ENCODE results near the gene TOR1AIP1. TPM values are rescaled to one million over a fixed set of nuclear protein-coding genes. Genes with fewer than 3 reads are reported as not detected.

The TOR1AIP1 gene
- total RNA-seq, 3 donors from 2014 or later (not counting 1 experiment from before 2014, with no cell fraction given), result 55.6 to 63.9 (median 59.5) TPM

DNA sequence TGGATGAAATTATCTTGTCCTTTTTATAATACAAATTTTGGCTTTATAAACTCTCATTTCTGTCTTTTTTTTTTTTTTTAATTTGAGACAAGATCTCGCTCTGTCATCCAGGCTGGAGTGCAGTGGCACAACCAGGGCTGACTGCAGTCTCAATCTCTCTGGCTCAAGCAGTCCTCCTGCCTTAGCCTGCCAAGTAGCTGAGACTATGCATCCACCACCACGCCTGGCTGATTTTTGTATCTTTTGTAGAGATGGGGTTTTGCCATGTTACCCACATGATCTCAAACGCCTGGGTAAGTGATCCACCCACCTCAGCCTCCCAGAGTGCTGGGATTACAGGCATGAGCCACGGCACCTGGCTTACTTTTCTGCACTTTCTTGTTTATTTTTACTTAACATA, 7.5 kb downstream of the TOR1AIP1 start:
- Histone ChIP-seq H3K4me3 (ENCODE audit: low read length) (no peak overlapping the region), H3K4me1 (ENCODE audit: control insufficient read depth, insufficient read depth, low read length) (peaks cover 4% of the 10 kb centered on the region), H3K27ac (ENCODE audit: low read length) (no peak overlapping the region), H3K27me3 (ENCODE audit: control insufficient read depth, insufficient read depth, low read length) (no peaks in the 10 kb centered on the region), H3K36me3 (ENCODE audit: control insufficient read depth, insufficient read depth, low read length) (peaks cover 60% of the 10 kb centered on the region), H3K9me3 (ENCODE audit: control insufficient read depth, insufficient read depth, low read length) (no peaks in the 10 kb centered on the region)
- H3K9me3 Mint-ChIP-seq, result no peaks in the 10 kb centered on the region
- ATAC-seq (no peak), DNase-seq (no peak)
- 85% methylated on average over 3 of the region's 4 CpGs for WGBS (ENCODE audit: insufficient coverage)
- H3K36me3 Mint-ChIP-seq, result no peaks in the 10 kb centered on the region
- peaks cover 12 to 14% of the 10 kb centered on the region in 2 donors for H3K4me1 Mint-ChIP-seq
- H3K27ac Mint-ChIP-seq, result peak overlapping the region in 1 of 2 donors; percentile 13
- H3K4me3 Mint-ChIP-seq, result no peak overlapping the region
- no peaks in the 10 kb centered on the region for H3K27me3 Mint-ChIP-seq (ENCODE audit: low read depth in 2 of 2)
- intact Hi-C loops (cut with micrococcal nuclease), result no loop called here
- TF ChIP-seq, protein P1, sequence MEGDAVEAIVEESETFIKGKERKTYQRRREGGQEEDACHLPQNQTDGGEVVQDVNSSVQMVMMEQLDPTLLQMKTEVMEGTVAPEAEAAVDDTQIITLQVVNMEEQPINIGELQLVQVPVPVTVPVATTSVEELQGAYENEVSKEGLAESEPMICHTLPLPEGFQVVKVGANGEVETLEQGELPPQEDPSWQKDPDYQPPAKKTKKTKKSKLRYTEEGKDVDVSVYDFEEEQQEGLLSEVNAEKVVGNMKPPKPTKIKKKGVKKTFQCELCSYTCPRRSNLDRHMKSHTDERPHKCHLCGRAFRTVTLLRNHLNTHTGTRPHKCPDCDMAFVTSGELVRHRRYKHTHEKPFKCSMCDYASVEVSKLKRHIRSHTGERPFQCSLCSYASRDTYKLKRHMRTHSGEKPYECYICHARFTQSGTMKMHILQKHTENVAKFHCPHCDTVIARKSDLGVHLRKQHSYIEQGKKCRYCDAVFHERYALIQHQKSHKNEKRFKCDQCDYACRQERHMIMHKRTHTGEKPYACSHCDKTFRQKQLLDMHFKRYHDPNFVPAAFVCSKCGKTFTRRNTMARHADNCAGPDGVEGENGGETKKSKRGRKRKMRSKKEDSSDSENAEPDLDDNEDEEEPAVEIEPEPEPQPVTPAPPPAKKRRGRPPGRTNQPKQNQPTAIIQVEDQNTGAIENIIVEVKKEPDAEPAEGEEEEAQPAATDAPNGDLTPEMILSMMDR (IDR thresholded peaks at IDR 0.05), result no peak

DNA sequence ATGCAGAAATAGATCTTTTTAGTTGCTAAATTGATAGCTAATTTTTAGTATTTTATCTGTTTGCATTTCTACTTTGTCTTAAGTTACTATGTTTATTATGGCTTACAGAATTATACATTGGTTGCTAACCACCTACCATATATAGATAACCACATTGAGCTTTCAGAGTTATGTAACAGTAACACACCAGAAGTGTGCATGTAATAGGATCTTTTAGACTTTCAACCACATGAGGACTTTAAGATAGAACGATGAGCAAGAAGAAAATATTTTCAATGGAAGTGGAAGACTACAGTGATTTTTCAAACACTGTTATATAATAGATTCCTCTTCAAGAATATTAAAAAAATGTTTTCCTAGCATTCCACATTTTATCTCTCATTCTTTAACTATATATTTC, 28.8 kb downstream of the TOR1AIP1 start:
- no peaks in the 10 kb centered on the region for H3K9me3 Mint-ChIP-seq
- H3K27me3 Mint-ChIP-seq (ENCODE audit: low read depth in 2 of 2), result no peaks in the 10 kb centered on the region
- Histone ChIP-seq H3K9me3 (ENCODE audit: control insufficient read depth, insufficient read depth, low read length) (no peaks in the 10 kb centered on the region), H3K4me1 (ENCODE audit: control insufficient read depth, insufficient read depth, low read length) (no peaks in the 10 kb centered on the region), H3K27me3 (ENCODE audit: control insufficient read depth, insufficient read depth, low read length) (no peaks in the 10 kb centered on the region), H3K27ac (ENCODE audit: low read length) (no peak overlapping the region), H3K4me3 (ENCODE audit: low read length) (no peak overlapping the region), H3K36me3 (ENCODE audit: control insufficient read depth, insufficient read depth, low read length) (peaks cover 67% of the 10 kb centered on the region)
- no peak for DNase-seq
- TF ChIP-seq, protein P1 (IDR thresholded peaks at IDR 0.05), result no peak
- H3K4me1 Mint-ChIP-seq, result peaks cover 15% of the 10 kb centered on the region in 2 donors
- no CpG with 5 or more reads among the region's 1 CpG for WGBS (ENCODE audit: insufficient coverage)
- intact Hi-C loops (cut with micrococcal nuclease), result no loop called here
- H3K27ac Mint-ChIP-seq, result peak overlapping the region; percentile 7 to 41
- peak in 2 of 3 donors; percentile 21 to 47 for ATAC-seq
- no peak overlapping the region for H3K4me3 Mint-ChIP-seq
- H3K36me3 Mint-ChIP-seq, result peaks cover 9% of the 10 kb centered on the region

DNA sequence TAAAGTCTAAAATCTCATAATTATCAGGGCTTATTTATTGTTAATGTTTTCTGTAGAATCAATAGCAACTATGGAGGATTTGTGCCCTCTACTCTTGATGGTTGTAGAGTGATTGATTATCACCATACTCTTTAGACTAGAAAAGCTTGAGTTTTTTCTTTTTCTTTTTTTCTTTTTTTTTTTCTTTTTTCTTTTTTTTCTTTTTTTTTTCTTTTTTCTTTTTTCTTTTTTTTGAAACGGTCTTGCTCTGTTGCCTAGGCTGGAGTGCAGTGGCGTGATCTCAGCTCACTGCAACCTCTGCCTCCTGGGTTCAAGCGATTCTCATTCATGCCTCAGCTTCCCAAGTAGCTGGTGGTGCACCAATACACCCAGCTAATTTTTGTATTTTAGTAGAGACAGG, 29.7 kb downstream of the TOR1AIP1 start:
- H3K36me3 Mint-ChIP-seq, result peaks cover 9% of the 10 kb centered on the region

More for the DNA sequence above, 29.7 kb downstream of the TOR1AIP1 start:
- no peak overlapping the region for H3K27ac ChIP-seq (ENCODE audit: low read length)
- Mint-ChIP-seq H3K27me3 (ENCODE audit: low read depth in 2 of 2) (no peaks in the 10 kb centered on the region), H3K27ac (peak overlapping the region; percentile 7 to 46), H3K9me3 (no peaks in the 10 kb centered on the region), H3K4me3 (no peak overlapping the region), H3K4me1 (peaks cover 15% of the 10 kb centered on the region in 2 donors)
- H3K36me3 ChIP-seq (ENCODE audit: control insufficient read depth, insufficient read depth, low read length), result peaks cover 68% of the 10 kb centered on the region
- DNase-seq (no peak), ATAC-seq (no peak)
- TF ChIP-seq, protein P1 (IDR thresholded peaks at IDR 0.05), result no peak
- H3K27me3 ChIP-seq (ENCODE audit: control insufficient read depth, insufficient read depth, low read length), result no peaks in the 10 kb centered on the region
- no peaks in the 10 kb centered on the region for H3K9me3 ChIP-seq (ENCODE audit: control insufficient read depth, insufficient read depth, low read length)
- intact Hi-C loops (cut with micrococcal nuclease), result no loop called here
- H3K4me1 ChIP-seq (ENCODE audit: control insufficient read depth, insufficient read depth, low read length), result no peaks in the 10 kb centered on the region
- no peak overlapping the region for H3K4me3 ChIP-seq (ENCODE audit: low read length)
- 100% methylated on average over 2 of the region's 3 CpGs for WGBS (ENCODE audit: insufficient coverage)
